H54 (cell line): Measurements from ENCODE around the gene CIAO3.
A peak's percentile ranks its signal among the peaks of the same experiment; 100 is the strongest.

Source experiments
- DNase-seq: peaks from one replicate; pipeline ENCODE4 v3.0.0; 2011; ENCODE audit warnings: low spot score, mixed read lengths; ENCODE audit not compliant: insufficient read length
- FAIRE-seq: peaks from 3 replicates; lab custom pipeline; 2011; peaks lifted over from hg19 to GRCh38; lab: Jason Lieb, UNC
- POLR2A ChIP-seq: IDR thresholded peaks from 2 replicates; pipeline ENCODE4 v1.6.1; 2011; ENCODE audit warnings: low read depth, mild to moderate bottlenecking, low read length

CIAO3 gene

GRCh38 chr16:723695-724094, 17.1 kb downstream of the CIAO3 start:
- no peak for TF ChIP-seq POLR2A
- FAIRE-seq (no peak), DNase-seq (no peak)

- DNase-seq, result no peak
- FAIRE-seq, result no peak
- TF ChIP-seq POLR2A, result no peak
Observed at GRCh38 chr16:722835-723633, 17.8 kb downstream of the CIAO3 start.

- FAIRE-seq, result no peak
- no peak for DNase-seq
- TF ChIP-seq POLR2A, result no peak
Observed at GRCh38 chr16:721765-722540, 18.8 kb downstream of the CIAO3 start.

- peak; percentile 92 for DNase-seq
- no peak for FAIRE-seq
- TF ChIP-seq POLR2A, result peak; percentile 83
Observed at GRCh38 chr16:720990-721764, 19.6 kb downstream of the CIAO3 start, which contains the start of gene ANTKMT. Gene ANTKMT, plus strand, starts transcription at chr16:721146. Its CDS starts 129 bp downstream, at chr16:721275.

- no peak for TF ChIP-seq POLR2A
- DNase-seq, result peak; percentile 89
- no peak for FAIRE-seq
Observed at GRCh38 chr16:720447-720989, 20.3 kb downstream of the CIAO3 start.

- TF ChIP-seq POLR2A, result no peak
- no peak for DNase-seq
- no peak for FAIRE-seq
Observed at GRCh38 chr16:719815-720446, 20.9 kb downstream of the CIAO3 start.

GRCh38 chr16:718922-719321, 21.9 kb downstream of the CIAO3 start:
- DNase-seq, result no peak
- FAIRE-seq, result no peak
- TF ChIP-seq POLR2A, result no peak

- no peak for FAIRE-seq
- no peak for TF ChIP-seq POLR2A
Observed at GRCh38 chr16:718389-718788, 22.4 kb downstream of the CIAO3 start.

GRCh38 chr16:717450-718245, 23.1 kb downstream of the CIAO3 start:
- no peak for DNase-seq
- no peak for TF ChIP-seq POLR2A
- no peak for FAIRE-seq

More at GRCh38 chr16:718389-718788, 22.4 kb downstream of the CIAO3 start:
- no peak for DNase-seq

GRCh38 chr16:716768-717325, 23.9 kb downstream of the CIAO3 start:
- TF ChIP-seq POLR2A, result no peak
- no peak for FAIRE-seq
- DNase-seq, result no peak

GRCh38 chr16:716200-716568, 24.6 kb downstream of the CIAO3 start:
- DNase-seq (peak; percentile 85), FAIRE-seq (no peak)
- TF ChIP-seq POLR2A, result no peak
